IPS-18a (cell line): ENCODE measurements around the gene HTATSF1.

Source experiments
- H3K27ac ChIP-seq: one replicate; pipeline ENCODE4 v1.5.1; 2013; ENCODE audit warnings: low read length
- H3K27me3 ChIP-seq: one replicate; pipeline ENCODE4 v1.6.1; 2013; ENCODE audit warnings: mild to moderate bottlenecking, low read length; ENCODE audit not compliant: control insufficient read depth, insufficient read depth
- H3K36me3 ChIP-seq: one replicate; pipeline ENCODE4 v1.6.1; 2013; ENCODE audit warnings: low read depth, low read length; ENCODE audit not compliant: control insufficient read depth
- H3K4me1 ChIP-seq: one replicate; pipeline ENCODE4 v1.6.1; 2013; ENCODE audit warnings: low read depth, low read length; ENCODE audit not compliant: control insufficient read depth
- H3K4me3 ChIP-seq: one replicate; pipeline ENCODE4 v1.5.1; 2013; ENCODE audit warnings: low read length
- H3K9ac ChIP-seq: one replicate; pipeline ENCODE4 v1.6.1; 2013; ENCODE audit warnings: mild to moderate bottlenecking, low read length, moderate library complexity
- H3K9me3 ChIP-seq: one replicate; pipeline ENCODE4 v1.6.1; 2013; ENCODE audit warnings: low read depth, low read length; ENCODE audit not compliant: control insufficient read depth

The HTATSF1 gene

DNA sequence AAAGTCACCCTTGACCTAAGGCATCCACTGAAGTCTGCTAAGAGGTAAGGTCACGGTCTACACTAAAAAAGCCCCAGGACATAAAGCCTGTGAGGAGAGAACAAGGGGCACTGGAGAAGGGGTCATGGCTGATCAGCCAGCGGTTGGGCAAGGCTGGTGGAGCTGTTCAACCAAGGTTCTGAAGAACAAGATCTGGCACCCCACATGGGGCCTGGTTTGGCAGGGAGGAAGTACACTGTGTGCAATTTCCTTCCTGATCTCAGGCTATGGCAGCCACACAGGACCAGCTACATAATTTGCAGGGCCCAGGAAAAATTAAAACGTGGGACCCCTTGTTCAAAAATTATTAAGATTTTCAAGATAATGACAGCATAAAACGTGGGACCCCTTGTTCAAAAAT, 23.7 kb upstream of the HTATSF1 start:
- H3K4me3 ChIP-seq: no peak overlapping the region

DNA sequence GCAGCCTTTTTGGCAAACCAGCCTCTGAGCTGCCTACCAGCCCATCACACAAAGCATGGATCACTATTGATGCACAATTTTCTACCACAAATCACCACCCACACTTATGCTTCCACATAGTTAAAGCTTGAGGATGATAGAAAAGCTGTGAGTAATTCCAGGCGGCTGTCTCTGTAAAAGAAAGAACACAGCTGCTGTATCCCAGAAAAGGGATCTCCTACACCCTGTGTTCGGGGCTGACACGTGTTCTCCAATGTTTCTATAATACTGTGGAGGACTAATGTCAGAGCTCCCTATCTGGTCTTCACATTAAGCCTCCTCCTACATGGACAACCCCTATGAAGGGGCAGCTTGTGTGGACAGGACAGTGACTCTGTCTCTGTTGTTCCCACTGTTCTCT, 22.2 kb upstream of the HTATSF1 start:
- Histone ChIP-seq H3K27ac (no peak overlapping the region), H3K9me3 (peaks cover 12% of the 10 kb centered on the region), H3K27me3 (no peaks in the 10 kb centered on the region), H3K4me1 (no peaks in the 10 kb centered on the region), H3K36me3 (no peaks in the 10 kb centered on the region), H3K4me3 (no peak overlapping the region), H3K9ac (no peak overlapping the region)

More for the DNA sequence above, 23.7 kb upstream of the HTATSF1 start:
- Histone ChIP-seq H3K9me3 (peaks cover 8% of the 10 kb centered on the region), H3K36me3 (no peaks in the 10 kb centered on the region), H3K27ac (no peak overlapping the region), H3K9ac (no peak overlapping the region), H3K4me1 (no peaks in the 10 kb centered on the region), H3K27me3 (no peaks in the 10 kb centered on the region)

DNA sequence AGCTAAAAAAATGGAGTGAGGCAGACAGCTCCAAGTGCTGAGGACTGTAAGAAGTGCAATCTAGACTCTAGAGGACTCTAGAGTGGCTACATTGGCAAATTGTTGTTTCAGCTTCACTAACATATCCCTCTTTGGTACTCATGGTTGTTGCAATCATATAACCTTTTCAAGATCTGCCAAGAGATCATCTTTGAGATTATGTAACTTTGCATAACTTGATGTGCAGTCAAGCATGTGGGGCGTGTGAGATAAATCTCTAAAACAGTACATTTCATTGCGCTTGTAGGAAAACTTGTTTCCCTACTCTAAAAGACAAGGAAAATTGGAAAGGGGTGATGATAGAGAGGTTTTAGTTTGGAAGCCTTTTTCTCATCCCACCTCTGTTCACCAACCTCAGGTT, 20.9 kb upstream of the HTATSF1 start:
- no peaks in the 10 kb centered on the region for H3K27me3 ChIP-seq
- H3K36me3 ChIP-seq: no peaks in the 10 kb centered on the region
- H3K27ac ChIP-seq: no peak overlapping the region
- no peak overlapping the region for H3K4me3 ChIP-seq
- H3K9ac ChIP-seq: no peak overlapping the region
- H3K4me1 ChIP-seq: no peaks in the 10 kb centered on the region
- peaks cover 12% of the 10 kb centered on the region for H3K9me3 ChIP-seq

DNA sequence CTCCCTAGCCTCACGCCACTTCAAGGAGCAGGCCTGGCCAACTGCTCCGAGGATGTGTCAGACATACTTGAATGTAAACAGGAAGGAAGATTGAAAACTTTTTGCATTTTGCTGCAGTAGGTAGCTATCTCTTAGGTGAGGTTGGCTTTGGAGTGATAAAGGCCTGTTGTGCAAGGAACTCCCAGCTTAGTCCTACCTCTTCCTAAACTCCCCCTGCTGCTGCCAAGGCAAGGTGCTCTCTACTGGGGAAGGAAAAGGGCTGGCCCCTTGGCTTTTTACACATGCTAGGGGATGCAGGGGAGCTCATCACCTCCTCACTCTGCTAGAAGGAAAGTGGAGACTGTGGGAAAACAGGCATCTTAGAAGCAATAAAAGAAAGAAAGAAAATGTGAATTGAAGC, 20.4 kb upstream of the HTATSF1 start:
- no peak overlapping the region for H3K4me3 ChIP-seq
- H3K27me3 ChIP-seq: no peaks in the 10 kb centered on the region
- H3K9ac ChIP-seq: no peak overlapping the region
- H3K9me3 ChIP-seq: peaks cover 12% of the 10 kb centered on the region
- H3K27ac ChIP-seq: no peak overlapping the region
- H3K4me1 ChIP-seq: no peaks in the 10 kb centered on the region
- no peaks in the 10 kb centered on the region for H3K36me3 ChIP-seq

DNA sequence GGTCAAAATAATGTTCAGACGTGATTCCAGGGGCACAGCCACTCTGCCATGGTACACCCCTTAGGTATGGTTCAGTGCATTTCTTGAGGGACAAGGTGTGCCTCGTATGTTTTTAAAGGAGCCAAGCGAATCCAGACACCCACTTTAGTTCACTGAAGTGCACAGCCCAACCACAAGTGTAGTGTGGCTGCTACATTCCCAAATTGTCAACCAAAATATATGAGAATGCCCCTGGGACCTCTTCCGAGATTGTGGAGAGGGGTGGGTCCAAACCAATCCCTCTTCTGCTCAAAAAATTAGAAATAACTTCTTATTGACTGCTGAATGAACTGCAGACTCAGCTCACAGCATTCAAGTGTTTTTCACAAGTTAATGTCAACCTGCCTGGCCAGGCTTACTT, 17.0 kb upstream of the HTATSF1 start:
- Histone ChIP-seq H3K4me1 (no peaks in the 10 kb centered on the region), H3K9ac (no peak overlapping the region), H3K9me3 (peaks cover 12% of the 10 kb centered on the region), H3K27me3 (no peaks in the 10 kb centered on the region), H3K4me3 (no peak overlapping the region), H3K27ac (no peak overlapping the region), H3K36me3 (no peaks in the 10 kb centered on the region)

DNA sequence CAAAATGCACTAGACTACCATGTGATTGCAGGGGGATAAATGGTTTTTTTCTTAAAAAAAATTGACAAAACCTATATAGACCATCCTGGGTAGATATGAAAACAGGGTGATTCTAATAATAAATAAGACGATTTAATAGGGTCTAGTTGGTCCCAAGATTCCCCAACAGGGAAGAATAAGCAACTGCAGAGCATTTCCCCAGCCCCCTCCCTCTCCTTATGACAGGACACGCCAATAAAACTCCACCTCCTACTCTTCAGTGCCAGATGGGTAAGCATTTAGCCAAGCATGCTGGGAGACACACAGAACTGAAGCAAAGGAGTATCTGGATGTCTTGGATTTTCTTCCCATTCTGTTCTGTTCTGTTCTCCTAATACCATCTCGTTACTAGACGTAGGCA, 9.7 kb upstream of the HTATSF1 start, which contains the start of gene BRS3:
Gene BRS3, plus strand, starts transcription at position 301 of the 400 bp plus-strand sequence. CDS start 168 bp downstream, outside the sequence.
- Histone ChIP-seq H3K4me3 (no peak within 1 kb of the TSS), H3K27ac (no peak within 1 kb of the TSS), H3K36me3 (no peaks in the 10 kb centered on the region), H3K9me3 (peaks cover 6% of the 10 kb centered on the region), H3K9ac (no peak within 1 kb of the TSS), H3K27me3 (no peaks in the 10 kb centered on the region), H3K4me1 (no peaks in the 10 kb centered on the region)

DNA sequence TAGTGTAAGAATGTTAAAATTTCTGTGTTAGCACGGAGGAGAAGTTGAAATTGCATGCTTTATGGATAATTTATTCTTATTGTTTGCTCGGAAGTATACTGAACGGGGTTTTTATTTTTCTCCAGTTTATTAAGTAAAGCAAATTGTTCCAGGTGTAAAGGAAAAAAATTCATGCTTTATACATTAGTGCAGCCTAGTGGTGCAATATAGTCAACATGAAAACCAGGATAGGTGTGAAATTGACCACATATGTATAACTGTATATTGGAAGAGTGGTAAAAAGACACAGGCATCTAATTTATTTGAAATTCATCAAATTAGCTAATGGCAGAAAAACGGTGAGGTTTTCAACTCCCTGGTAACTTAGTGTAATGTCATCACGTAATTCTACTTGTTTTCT, 8.7 kb upstream of the HTATSF1 start:
- H3K4me3 ChIP-seq: no peak overlapping the region
- H3K27me3 ChIP-seq: no peaks in the 10 kb centered on the region
- no peak overlapping the region for H3K9ac ChIP-seq
- H3K4me1 ChIP-seq: no peaks in the 10 kb centered on the region
- no peak overlapping the region for H3K27ac ChIP-seq
- H3K9me3 ChIP-seq: peaks cover 6% of the 10 kb centered on the region
- H3K36me3 ChIP-seq: no peaks in the 10 kb centered on the region

DNA sequence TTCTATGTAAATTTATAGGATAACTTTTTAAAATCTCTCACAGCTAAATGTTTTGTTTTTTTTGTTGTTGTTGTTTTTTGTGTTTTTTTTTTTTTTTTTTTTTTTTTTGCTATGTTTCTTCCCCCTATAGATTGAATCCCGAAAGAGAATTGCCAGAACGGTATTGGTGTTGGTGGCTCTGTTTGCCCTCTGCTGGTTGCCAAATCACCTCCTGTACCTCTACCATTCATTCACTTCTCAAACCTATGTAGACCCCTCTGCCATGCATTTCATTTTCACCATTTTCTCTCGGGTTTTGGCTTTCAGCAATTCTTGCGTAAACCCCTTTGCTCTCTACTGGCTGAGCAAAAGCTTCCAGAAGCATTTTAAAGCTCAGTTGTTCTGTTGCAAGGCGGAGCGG, 5.6 kb upstream of the HTATSF1 start:
- Histone ChIP-seq H3K9ac (no peak overlapping the region), H3K27me3 (no peaks in the 10 kb centered on the region), H3K4me3 (no peak overlapping the region)

DNA sequence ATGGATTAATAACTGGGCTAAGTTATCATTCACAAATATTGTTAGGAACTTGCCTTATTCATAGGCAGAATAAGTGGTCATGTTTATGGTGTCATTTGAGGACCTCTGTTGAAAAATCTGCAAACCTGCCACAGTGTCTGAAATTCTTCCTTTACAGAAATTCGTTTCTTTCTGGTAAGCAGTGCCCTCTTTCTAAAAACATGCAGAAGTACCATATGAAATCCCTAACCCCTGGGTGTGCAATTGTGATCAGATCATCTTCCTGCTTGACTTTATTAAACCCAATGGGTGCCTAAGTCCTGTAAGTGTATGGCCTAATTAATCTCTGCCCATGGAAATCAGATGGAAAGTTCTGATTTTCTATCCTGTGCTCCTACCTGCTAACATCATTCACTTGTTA, 4.4 kb upstream of the HTATSF1 start:
- H3K36me3 ChIP-seq: no peaks in the 10 kb centered on the region
- no peaks in the 10 kb centered on the region for H3K27me3 ChIP-seq
- H3K4me3 ChIP-seq: no peak overlapping the region
- no peak overlapping the region for H3K27ac ChIP-seq
- H3K9me3 ChIP-seq: peaks cover 6% of the 10 kb centered on the region
- no peak overlapping the region for H3K9ac ChIP-seq
- H3K4me1 ChIP-seq: no peaks in the 10 kb centered on the region

More for the DNA sequence above, 5.6 kb upstream of the HTATSF1 start:
- Histone ChIP-seq H3K36me3 (no peaks in the 10 kb centered on the region), H3K9me3 (peaks cover 6% of the 10 kb centered on the region), H3K27ac (no peak overlapping the region), H3K4me1 (no peaks in the 10 kb centered on the region)

DNA sequence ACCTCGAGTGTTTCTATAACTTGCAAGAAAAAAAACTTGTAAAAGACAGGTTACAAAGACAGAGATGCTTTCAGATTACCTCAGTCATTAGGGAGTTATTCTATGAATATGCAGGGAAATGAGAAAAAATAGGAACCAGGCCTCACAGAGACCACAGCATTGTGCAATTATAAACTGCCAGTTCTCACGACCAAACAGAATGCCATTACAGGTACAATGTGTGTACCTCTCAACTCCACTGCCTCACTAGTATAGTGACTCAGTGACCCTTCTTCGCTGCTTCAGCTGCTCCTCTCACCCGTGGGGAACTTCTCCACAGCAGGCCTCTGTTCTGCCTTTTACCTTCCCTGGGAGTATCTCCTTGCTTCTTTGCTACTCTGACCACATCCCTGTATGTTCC, 2.3 kb upstream of the HTATSF1 start:
- H3K9ac ChIP-seq: no peak overlapping the region
- H3K4me1 ChIP-seq: no peaks in the 10 kb centered on the region
- no peak overlapping the region for H3K27ac ChIP-seq
- H3K27me3 ChIP-seq: no peaks in the 10 kb centered on the region
- no peak overlapping the region for H3K4me3 ChIP-seq
- peaks cover 6% of the 10 kb centered on the region for H3K9me3 ChIP-seq
- H3K36me3 ChIP-seq: peaks cover under 1% of the 10 kb centered on the region

DNA sequence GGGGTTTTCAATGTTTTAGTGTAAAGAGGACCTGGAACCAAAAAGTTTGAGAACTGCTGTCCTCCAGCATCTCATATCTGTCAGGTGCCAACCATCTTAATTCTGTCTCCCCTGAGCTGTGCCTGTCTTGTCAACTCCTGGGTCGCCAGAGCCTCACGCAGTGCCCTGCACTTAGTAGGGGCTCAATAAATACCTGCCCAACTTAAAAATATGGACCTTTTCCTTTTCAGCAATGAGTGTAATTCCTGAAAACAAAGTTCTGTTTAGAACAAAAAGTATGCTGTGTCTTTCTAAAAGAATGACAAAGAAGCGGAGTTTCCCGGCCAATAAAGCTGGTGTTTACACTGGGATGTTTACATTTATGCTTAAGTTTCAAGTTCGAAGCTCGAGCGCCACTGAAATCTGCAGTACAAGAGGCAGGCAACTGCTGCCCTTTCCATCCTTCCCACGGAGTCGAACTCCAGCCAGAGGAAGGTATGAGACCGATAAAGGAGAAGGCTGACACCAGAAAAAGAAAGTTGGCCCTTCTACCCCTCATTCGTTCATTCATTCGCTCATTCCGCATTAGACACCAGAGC, 1.1 kb upstream of the HTATSF1 start:
- Histone ChIP-seq H3K36me3 (peaks cover 13% of the 10 kb centered on the region), H3K4me1 (no peaks in the 10 kb centered on the region), H3K4me3 (peak overlapping the region; percentile 89), H3K9ac (peak overlapping the region; percentile 43), H3K27ac (no peak overlapping the region), H3K27me3 (no peaks in the 10 kb centered on the region), H3K9me3 (peaks cover 8% of the 10 kb centered on the region)

DNA sequence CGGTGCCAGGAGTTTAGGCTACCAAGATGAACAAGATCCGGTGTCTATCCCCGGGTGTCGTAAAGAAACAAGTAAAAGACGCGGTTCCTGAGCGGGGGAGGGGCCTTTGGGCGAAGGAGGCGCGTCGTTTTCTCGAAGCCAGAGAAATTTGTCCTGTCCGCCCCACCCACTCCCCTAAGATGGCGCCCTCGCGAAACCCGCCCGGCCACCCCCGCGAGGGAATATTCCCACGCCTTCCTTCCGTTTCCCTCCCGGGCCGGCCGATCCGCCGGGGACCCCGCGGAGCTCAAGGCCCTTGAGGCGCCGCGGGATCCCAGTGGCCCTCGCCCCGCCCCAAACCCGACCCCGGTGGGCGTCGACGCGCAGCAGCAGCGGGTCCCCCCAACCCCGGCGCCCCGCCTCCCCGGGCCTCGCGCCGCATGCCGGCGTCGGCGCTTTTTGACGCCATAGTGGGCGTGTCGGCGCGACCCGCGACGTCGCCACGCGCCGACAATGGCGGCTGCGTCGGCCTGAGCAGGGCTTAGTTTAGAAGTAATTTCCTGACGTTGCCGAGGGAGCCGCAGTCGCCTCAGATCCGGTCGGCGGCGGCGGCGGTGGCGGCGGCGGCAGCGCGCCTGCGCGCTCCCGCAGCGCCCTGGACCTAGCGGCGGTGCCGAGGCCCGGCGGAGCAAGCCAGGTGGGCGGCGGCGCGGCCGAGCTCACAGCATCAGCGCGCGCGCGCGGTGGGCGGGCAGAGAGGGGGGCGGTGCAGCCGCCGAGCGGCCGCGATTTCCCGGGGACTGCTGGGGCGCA, 432 bp upstream of the HTATSF1 start:
- H3K4me3 ChIP-seq: peak overlapping the region; percentile 89
- no peaks in the 10 kb centered on the region for H3K4me1 ChIP-seq
- H3K9ac ChIP-seq: peak overlapping the region; percentile 43
- peaks cover 11% of the 10 kb centered on the region for H3K9me3 ChIP-seq
- H3K27ac ChIP-seq: no peak overlapping the region
- peaks cover 15% of the 10 kb centered on the region for H3K36me3 ChIP-seq
- H3K27me3 ChIP-seq: no peaks in the 10 kb centered on the region
